ENCODE data around the gene EQTN.

DNA sequence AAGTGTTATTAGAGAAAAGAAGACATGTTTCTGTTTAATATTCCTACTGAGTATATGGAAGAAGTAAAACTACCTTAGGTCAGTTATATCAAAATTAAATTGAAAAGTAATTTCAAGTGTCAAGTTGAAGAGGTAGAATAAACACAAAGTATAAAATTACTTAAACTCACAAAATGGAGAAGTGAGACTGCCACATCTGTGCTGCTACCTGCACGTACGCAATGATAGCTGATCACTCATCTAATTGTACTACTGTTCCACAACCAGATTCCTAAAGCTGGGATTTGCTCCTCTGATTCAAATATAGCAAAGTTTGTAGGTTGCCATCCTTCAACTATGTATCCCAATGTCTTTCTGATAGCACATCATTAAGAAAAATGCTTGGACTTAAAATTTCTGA, 24.8 kb downstream of the EQTN start:
- TF ChIP-seq CTCF (conservative IDR thresholded peaks at IDR 0.05; ENCODE audit: low read length) = no peak
- TF ChIP-seq EZH2phosphoT487 (IDR thresholded peaks at IDR 0.05; ENCODE audit: borderline replicate concordance, low read depth, low read length) = no peak

Data from OCI-LY7 (cell line).